GM12891 (cell line): ENCODE data around the gene MON2.

ENCODE experiments used
- POLR2A ChIP-seq: IDR thresholded peaks from 2 replicates; pipeline ENCODE4 v1.6.1; 2011; ENCODE audit warnings: low read depth, low read length, control low read depth
- POLR2AphosphoS5 ChIP-seq: IDR thresholded peaks from 2 replicates; pipeline ENCODE4 v1.6.1; 2011; ENCODE audit warnings: low read depth, low read length, control low read depth

GRCh38 chr12:62581288-62582064 lies 114.8 kb downstream of the MON2 start:
- TF ChIP-seq POLR2AphosphoS5 (no peak), POLR2A (no peak)
